Mononuclear cell (primary cell): Measurements from ENCODE around the gene PCED1A. TPM values are rescaled to one million over a fixed set of nuclear protein-coding genes. Genes with fewer than 3 reads are reported as not detected.

Experiments
- H3K27me3 ChIP-seq: 2 replicates; pipeline ENCODE4 v1.6.0; 2011; ENCODE audit warnings: low read length, control low read depth; ENCODE audit not compliant: insufficient read depth
- H3K4me1 ChIP-seq: 2 replicates; pipeline ENCODE4 v1.5.1; 2011; ENCODE audit warnings: mild to moderate bottlenecking, low read length, control low read depth; ENCODE audit not compliant: insufficient read depth
- H3K4me3 ChIP-seq: 2 replicates; pipeline ENCODE4 v1.5.1; 2011; ENCODE audit warnings: mild to moderate bottlenecking, low read length, moderate library complexity
- H3K9me3 ChIP-seq: 2 replicates; pipeline ENCODE4 v1.5.1; 2011; ENCODE audit warnings: low read depth, mild to moderate bottlenecking, control low read depth, low read length
- total RNA-seq: library from RNA; depleted of rRNA; stranded (reverse); fragments of >200 nt; gene quantifications from one replicate; pipeline ENCODE4 v1.2.3, GENCODE V29; 2012

PCED1A gene
- total RNA-seq, 1 donor, result 30.0 TPM

DNA sequence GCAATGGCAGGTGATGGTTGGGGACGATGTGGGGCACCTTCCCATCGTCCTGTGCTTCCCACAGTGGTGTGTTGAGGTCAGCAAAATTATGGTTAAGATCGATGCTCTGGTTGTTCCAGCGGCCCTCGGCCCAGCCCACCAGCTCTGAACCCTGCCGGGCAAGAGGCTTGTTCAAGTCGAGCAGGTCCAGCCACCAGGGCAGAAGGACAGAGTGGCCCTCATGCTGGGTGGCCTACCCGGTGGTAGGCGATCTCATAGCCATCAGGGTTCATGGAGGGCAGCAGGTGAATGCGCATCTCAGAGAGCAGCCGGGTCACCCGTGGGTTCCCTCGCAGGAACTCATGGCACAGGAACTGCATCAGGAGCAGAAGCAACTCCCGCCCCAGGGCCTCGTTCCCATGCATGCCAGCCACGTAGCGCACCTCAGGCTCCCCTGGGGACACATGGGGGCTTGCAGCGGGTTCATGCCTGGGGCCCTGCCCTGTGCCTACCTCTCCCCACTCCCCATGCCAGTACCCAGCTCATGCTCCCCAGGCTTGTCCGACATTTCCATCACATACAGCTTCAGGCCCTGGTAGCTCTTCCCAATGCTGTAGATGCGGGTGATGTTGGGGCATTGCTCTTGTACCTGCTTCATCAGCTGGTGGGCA lies 44.3 kb downstream of the PCED1A start:
- Histone ChIP-seq H3K27me3 (peaks cover 17% of the 10 kb centered on the region), H3K9me3 (no peaks in the 10 kb centered on the region), H3K4me1 (peaks cover 19% of the 10 kb centered on the region), H3K4me3 (no peak overlapping the region)

DNA sequence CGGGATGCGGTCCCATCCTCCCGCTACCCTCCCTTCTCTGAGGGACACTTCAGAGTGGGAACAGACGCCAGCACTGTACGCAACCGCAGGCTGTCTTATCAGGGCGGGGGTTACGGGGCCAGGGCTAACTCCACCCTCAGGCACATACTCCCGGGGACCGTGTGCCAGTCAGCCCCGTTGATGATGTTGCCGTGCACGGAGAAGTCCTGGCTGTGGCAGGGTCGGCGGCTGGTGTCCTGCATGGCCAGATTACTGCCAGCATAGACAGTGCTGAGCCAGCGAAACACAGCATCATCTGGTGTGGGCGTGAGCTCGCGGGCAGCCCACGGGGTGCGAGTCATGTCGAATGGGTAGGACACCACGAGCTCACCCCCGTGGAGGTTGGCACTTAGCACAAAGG lies 45.0 kb downstream of the PCED1A start:
- Histone ChIP-seq H3K27me3 (peaks cover 12% of the 10 kb centered on the region), H3K4me3 (no peak overlapping the region), H3K4me1 (peaks cover 13% of the 10 kb centered on the region), H3K9me3 (no peaks in the 10 kb centered on the region)

DNA sequence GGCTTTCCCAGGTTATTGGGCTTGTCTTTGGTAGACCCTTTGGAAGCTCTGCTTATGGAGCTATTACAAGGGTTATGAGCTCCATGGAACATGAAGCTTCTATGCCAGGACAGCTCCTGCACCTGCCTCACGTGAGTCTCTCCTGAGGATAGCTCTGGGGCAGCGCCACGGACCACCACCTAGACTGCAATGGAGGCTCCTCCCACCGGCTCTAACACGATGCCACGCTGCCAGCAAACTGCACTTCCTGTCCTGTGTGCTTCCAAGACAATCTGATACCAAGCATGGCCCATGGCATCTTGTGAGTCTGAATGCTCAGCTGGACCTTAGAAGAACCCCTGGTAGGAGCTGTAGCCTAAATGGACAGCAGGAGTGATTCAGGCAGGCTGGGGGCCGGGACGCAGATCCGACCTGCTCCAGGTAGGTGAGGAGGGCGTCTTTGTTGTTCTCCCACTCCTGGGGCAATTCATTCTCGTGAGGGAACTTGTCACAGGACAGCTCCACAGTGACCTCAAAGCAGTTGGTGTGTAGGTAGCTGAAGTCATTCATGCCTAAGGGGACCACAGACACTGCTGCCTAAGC lies 45.5 kb downstream of the PCED1A start:
- Histone ChIP-seq H3K4me3 (no peak overlapping the region), H3K27me3 (peaks cover 9% of the 10 kb centered on the region), H3K4me1 (peaks cover 10% of the 10 kb centered on the region), H3K9me3 (no peaks in the 10 kb centered on the region)

DNA sequence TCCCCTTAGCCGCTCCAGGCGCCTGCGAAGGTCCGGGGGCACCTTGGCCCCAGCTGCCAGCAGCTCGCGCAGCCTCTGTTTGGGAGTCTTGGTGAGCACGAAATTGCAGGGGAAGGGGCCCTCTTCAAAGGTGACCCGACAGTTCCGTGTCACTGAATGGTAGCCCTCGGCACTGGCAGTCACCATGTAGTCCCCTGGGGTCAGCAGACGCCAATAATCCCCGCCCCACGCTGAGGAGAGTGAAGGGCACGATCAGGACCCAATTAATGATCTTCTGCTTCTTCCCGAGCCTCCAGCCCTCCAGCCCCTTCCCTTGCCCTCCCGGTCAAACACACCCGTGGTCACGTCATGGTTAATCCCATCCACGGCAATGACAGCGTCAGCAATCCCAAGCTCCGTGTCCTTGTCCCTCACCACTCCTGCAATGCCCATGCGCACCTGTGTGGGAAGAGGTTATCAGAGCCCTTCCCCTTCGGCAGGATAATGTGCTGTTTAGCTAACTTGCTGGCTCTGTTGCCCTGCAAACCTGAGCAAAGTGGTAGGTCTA lies 46.2 kb downstream of the PCED1A start:
- H3K27me3 ChIP-seq, result peaks cover 3% of the 10 kb centered on the region

DNA sequence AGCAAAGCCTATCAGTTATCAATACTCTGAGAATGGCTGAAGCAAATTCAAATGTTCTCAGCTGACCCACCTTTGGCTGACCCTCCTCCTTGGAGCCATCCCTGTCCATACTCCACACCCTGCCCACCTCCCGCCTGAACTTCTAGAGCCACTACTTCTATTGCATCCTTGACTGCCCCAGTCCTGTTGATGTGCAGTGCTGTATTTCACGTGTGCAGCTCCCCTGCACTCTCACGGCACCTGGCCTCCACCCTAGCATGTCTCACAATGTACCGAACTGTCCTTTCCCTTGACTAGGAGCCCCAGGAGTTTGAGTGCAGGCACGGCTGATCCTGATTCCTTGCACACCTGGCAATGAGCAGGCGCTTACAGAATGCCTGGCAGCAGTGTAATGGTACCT lies 47.0 kb downstream of the PCED1A start:
- Histone ChIP-seq H3K9me3 (no peaks in the 10 kb centered on the region), H3K27me3 (no peaks in the 10 kb centered on the region), H3K4me1 (no peaks in the 10 kb centered on the region)

More for the DNA sequence above, 46.2 kb downstream of the PCED1A start:
- peaks cover 3% of the 10 kb centered on the region for H3K4me1 ChIP-seq
- no peak overlapping the region for H3K4me3 ChIP-seq
- no peaks in the 10 kb centered on the region for H3K9me3 ChIP-seq

More for the DNA sequence above, 47.0 kb downstream of the PCED1A start:
- no peak overlapping the region for H3K4me3 ChIP-seq

Other genes starting within 250 kb of the PCED1A start
- 109 TPM for gene NOP56, start 188.0 kb downstream of the PCED1A start, total RNA-seq
- 103 TPM for gene IDH3B, start 176.4 kb downstream of the PCED1A start, total RNA-seq
- 0.63 TPM for gene EBF4, start 147.9 kb downstream of the PCED1A start, total RNA-seq
- 0.10 TPM for gene CPXM1, start 40.0 kb downstream of the PCED1A start, total RNA-seq
- gene C20orf141, start 25.7 kb downstream of the PCED1A start, total RNA-seq, result not detected
- gene TMEM239, start 24.3 kb downstream of the PCED1A start, total RNA-seq, result not detected
- gene VPS16, start 90 bp upstream of the PCED1A start, total RNA-seq, result 16.6 TPM
- 148 TPM for gene PTPRA, start 32.8 kb upstream of the PCED1A start, total RNA-seq
- gene GNRH2, start 203.0 kb upstream of the PCED1A start, total RNA-seq, result 0.52 TPM
- 11.0 TPM for gene MRPS26, start 205.4 kb upstream of the PCED1A start, total RNA-seq
- not detected for gene OXT, start 231.0 kb upstream of the PCED1A start, total RNA-seq
- not detected for gene AVP, start 244.1 kb upstream of the PCED1A start, total RNA-seq